ENCODE results near the gene CELSR1.

CELSR1 gene

DNA sequence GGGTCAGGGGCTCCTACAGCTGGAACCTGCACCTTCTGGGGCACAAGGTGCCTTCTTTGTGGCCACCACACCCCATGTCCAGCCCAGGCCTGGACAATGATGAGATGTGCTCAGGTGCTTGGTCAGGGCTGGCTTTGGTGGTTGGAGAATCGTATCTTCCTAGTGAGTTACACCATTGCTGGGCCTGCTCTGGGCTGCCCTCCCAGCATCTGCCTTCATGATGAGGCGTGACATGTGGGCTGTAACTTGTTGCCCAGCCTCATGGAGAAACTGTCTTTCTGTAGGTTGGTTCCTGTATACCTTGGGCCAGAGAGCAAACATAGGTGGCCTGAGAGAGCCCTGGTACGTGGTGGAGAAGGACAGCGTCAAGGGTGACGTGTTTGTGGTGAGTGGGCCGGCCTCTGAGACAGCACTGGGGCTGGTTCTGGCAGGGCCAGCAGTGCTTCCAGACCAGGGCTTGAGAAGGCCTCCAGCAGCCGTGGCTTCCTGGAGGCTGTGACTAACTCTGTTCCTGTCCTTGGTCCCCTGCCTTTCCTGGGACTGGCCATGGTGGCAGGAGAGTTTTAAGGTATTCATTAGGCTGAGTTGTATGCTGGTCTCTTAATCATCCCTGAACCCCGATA, 183.8 kb downstream of the CELSR1 start:
- DNase-seq (ENCODE audit: low read depth, low spot score): no peak

DNA sequence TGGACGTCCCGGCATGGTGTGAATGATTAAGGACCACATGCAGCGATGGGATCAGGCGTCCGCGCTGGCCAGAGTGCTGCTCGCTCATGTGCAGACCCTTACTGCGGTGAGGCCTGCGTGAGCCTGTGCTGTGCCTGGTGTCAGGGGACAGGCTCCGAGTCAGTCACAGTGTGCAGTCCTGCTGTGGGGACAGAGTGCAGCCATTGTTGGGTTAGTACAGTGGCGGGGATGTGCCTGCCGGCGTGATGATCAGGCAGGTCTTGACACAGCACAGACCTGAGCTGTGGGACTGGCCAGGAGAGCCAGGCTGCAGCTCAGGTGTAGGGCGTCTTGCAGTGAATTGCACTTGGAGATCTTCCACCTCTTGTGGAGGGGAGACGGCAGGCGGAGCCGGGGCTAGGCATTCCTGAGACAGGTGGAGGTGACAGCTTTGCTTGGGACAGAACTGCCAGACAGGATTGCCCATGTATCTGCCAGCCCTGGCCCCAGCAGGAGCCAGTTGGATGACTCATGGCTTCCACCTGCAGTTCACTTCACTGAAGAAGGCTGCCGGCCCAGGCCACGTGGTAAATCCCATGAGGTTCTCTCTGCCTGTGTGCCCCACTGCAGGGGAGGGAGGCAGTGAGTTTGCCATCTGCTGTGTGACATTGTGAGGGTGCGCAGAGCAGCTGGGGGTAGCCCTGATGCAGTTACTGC, 184.6 kb downstream of the CELSR1 start:
- DNase-seq (ENCODE audit: low read depth, low spot score): no peak

DNA sequence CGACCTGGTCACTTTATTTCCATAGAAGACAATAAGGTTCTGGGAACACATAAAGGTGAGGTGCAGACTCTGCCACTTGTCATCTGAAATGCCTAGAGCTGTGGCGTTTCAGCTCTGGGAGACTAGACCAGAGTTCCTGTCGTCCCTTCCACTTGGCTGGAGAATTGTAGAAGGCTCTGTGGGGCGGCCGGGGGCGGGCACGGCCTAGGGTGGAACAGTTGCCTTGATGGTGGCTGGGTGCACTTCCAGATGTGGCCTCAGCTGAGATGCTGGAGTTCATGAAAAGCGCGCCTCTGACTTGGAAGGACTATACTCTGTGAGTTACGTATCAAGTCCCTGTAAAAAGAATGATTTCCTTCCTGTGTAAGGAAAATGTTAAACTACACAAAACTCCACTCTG, 185.1 kb downstream of the CELSR1 start:
- DNase-seq (ENCODE audit: low read depth, low spot score): no peak

DNA sequence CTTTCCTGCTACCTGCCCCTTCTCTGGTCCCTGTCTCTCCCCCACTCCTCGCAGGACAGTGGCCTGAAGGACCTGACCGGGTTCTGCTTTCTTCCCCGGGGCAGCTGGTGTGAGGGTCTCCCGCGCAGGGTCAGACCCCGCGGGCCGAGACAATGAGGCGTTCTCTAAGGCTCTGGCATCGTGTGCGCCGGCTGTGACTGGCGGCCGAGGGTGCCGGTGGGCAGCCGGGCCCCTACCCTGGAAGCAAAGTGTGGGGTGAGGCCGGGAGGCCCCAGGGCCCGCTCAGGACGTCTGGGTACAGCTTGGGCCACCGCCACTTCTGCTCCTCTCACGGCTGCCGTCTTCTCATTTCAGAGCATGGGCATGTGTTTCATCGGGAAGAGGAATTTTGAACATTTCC, 185.7 kb downstream of the CELSR1 start:
- no peak for DNase-seq (ENCODE audit: low read depth, low spot score)

- DNase-seq (ENCODE audit: low read depth, low spot score): no peak
These were observed 186.2 kb downstream of the CELSR1 start for GRCh38 chr22:46351131-46351735.

DNA sequence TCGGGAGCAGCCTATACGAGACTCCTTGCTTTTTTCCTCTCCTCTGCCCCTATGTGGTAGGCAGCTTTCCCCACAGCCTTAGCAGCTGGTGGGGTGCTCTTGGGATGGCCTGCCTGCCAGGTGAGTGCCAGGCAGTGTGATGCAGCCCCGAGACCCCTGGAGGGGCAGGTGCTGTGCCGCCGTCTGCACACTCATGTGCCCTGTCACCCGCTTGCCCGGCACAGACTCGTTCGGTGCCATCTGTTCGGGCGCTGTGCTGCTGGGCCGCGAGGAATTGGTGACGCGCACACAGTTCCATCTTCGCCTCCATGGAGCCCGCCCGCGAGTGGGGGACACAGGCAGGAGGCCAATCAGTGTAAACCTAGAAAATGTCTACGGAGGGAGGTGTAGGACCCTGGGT, 186.8 kb downstream of the CELSR1 start:
- DNase-seq (ENCODE audit: low read depth, low spot score): no peak

DNA sequence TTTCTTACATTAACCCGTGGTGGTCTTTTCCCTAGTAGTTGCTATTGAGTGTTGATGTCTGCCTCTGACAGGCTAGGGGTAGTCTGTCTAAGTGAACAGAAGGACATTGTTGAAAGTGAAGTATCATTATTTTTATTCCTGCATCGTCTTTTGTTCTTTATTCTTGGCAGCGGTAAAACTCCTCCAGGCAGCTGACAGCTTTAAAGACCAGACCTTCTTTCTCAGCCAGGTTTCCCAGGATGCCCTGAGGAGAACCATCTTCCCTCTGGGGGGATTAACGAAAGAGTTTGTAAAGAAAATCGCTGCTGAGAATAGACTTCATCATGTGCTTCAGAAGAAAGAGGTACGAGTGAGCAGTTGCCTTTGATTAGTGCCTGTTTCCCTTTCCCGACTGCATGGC, 187.3 kb downstream of the CELSR1 start:
- no peak for DNase-seq (ENCODE audit: low read depth, low spot score)

- no peak for DNase-seq (ENCODE audit: low read depth, low spot score)
These were observed 187.7 kb downstream of the CELSR1 start for GRCh38 chr22:46349681-46350080.

- no peak for DNase-seq (ENCODE audit: low read depth, low spot score)
These were observed 188.2 kb downstream of the CELSR1 start for GRCh38 chr22:46349238-46349637.

- no peak for DNase-seq (ENCODE audit: low read depth, low spot score)
These were observed 189.2 kb downstream of the CELSR1 start for GRCh38 chr22:46348099-46348695.

GRCh38 chr22:46347646-46348045, 189.8 kb downstream of the CELSR1 start:
- DNase-seq (ENCODE audit: low read depth, low spot score): no peak

DNA sequence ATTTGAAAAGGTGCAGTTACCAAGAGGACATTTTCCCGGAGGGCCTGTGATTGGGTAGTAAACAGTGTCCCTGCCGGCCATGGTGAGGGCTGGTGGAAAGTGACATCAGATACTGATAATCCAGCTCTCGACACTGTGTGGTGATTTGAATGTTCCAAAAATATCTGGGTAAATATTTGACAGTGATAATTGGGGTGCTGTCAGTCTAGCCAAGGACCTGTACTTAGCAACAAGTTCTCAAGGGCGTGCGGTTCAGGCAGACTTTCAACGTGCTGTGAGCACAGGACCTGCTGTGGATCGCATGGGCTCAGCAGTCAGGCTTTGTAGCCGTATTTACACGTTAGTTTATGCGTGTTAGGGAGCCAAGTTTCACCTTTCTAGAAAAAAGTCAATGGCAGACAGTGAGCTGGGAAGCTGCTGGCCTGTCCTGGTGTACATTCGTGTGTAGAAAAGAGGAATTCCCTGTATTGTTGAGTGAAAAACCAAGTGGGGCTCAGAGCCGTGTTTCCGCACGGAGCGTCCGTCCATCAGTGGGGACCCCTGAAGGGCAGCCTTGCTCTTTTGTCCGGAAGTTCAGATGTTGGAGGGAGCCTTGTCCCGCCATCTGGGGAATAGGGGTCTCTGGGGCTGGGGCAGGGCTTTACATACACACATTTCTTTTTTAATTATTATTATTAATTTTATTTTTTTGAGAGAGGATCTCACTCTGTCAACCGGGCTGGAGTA, 190.6 kb downstream of the CELSR1 start:
- no peak for DNase-seq (ENCODE audit: low read depth, low spot score)

DNA sequence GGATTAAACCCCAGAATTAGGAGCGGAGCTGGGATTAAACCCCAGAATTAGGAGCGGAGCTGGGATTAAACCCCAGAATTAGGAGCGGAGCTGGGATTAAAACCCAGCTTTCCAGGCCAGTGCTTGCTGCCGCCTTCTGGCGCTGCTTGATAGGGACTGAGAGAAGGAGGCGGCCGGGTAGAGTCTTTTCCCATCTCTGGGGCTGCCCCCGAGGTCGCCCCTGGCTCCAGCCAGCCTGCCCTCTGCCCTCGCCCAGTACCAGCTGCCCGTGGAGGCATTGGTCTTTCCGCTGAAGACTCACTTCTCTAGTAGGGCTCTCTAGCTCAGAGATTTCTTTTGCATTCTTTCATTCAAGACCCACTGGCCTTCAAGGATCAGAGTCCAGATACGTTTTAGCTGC, 196.7 kb downstream of the CELSR1 start:
- DNase-seq (ENCODE audit: low read depth, low spot score): no peak

GRCh38 chr22:46339956-46340355, 197.5 kb downstream of the CELSR1 start:
- no peak for DNase-seq (ENCODE audit: low read depth, low spot score)

- DNase-seq (ENCODE audit: low read depth, low spot score): no peak
These were observed 198.8 kb downstream of the CELSR1 start for GRCh38 chr22:46338636-46339035.

DNA sequence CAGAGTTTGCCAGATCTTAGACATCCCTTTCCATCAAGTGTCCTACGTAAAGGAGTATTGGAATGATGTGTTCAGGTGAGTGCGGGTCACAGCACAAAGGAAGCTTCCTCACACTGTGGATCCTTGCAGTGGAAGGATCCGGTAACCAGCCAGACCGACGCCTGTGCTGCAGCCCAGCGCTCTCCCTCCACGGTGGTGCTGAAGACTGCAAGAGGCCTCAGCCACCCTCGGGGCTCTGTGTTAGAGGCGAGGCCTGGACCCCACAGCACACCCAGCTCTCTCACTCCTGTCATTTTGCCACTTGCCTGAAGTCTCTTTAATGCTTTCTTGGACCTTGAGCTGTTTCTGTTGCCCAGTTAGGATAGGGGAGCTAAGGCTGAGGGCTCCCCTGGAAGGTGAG, 199.6 kb downstream of the CELSR1 start:
- no peak for DNase-seq (ENCODE audit: low read depth, low spot score)

GRCh38 chr22:46336119-46337078, 201.0 kb downstream of the CELSR1 start:
- DNase-seq (ENCODE audit: low read depth, low spot score): no peak

DNA sequence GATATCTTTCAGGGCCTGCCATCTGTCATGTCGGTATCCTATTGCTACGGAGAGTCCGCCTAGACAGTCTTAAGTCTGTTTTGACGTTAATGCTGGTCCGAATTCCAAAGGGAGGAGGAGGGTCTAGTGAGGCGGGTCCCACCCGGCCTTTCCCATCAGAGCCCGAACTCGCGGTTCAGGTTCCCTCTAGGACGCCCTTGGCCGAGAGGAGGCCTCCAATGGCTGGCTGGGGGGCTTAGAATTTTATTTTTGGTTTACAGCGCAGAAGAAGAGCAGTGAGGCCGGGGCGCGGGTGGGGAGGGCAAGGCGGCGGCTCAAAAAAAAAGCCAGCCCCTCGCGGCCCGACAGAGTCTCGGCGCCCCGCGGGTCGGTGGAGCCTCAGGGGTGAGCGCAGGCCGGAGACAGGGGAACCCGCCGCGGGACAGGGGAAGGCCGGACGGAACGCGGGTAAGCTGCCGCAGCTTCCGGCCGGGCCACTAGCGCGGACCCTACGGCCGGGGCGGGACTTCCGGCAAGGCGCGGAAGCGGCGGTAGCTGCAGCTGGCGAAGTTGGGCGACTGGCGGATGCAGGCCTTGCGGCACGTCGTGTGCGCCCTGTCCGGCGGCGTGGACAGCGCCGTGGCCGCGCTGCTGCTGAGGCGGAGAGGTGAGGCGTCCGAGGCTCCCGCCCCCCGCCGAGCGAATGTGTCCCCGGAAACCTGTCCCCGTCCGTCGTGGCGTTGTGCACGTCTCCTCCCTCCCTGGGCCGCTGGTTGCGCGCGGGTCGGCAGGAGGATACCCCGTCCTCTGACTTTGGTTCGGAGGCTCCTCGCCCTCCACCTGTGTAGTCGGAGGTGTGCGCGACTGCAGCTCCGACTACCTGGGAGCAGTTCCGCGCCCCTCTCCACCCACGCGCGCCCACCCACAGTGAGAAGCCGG, 202.0 kb downstream of the CELSR1 start, which contains the start of gene TRMU:
TSS of gene TRMU (plus strand) at position 514 of the 918 bp plus-strand sequence. CDS start at position 565, 51 bp downstream.
- peak; percentile 60 for DNase-seq (ENCODE audit: low read depth, low spot score)

DNA sequence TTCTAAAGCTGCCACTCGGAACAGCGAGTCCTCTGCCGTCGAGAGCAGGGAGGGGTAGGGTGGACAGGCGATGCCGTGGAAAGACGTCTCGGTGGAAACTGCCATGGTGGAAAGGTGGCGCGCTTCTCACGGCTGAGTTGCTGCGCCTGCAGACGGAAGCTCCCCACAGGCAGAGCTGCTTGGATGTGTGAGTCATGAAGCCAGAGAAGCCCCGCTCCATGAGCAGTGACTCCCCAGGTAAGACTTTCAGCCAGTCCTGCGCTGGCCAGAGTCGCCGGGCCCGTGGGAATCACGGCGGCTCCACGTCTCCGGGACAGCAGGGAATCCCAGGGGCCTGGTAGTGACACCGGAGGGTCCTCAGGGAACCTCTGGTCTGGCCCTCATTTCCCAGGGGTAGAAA, 205.9 kb downstream of the CELSR1 start:
- DNase-seq (ENCODE audit: low read depth, low spot score): no peak

DNA sequence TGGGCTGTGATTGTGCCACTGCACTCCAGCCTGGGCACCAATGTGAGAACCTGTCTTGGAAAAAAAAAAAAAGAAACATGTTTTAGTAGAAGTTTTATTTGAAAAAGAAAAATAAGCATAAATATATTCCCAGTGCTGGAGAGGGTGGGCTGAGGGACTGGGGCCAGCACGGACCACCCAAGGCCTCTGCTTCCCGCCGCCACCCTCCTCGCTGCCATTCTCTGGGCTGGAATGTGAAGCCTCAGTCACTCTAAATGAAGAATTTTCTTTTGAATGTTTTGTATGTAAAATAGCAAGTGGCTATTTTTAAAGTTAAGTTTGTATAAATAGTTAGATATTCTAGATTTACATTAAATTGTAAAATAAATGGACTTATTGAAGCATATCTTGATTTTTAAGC, 207.0 kb downstream of the CELSR1 start:
- no peak for DNase-seq (ENCODE audit: low read depth, low spot score)

All from brain pericyte (primary cell).